Limb (tissue), 2 donors: ENCODE measurements around the gene CA12.

ENCODE experiments used
- DNase-seq, 2 donors: peaks; one replicate each; pipeline ENCODE4 v3.0.0-alpha.2; 2016; ENCODE audit errors: extremely low spot score in 2 of 2

CA12 gene

DNA sequence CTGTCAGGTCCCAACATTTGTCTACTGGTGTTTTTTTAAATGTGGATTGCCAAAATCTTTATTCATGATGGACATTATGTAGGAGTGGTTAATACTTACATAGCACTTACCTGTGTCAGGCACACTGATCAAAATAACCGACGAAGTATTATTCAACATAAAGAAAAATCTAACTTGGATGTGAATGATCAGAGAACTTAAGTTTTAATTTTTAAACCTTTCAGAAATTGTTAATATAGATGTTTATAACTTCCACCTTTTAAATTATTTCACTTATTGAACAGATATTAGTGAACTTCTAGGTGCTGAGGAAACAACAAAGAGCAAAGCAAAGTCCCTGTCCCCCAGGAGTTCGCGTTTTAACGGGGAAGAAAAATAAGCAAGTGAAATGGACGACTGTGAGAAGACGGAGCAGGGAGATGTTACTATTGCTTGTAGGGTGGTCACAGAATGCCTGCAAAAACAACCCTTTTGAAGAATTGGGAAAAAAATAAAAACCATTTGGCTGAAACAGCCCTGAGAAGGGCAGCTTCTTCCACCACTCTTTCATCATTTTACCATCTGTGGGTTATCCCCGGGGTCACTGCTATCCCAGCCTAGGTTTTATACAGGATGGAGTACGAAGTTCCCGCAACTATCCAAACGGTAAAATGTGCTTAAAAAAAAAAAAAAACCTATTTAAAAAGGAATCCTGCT, 105.2 kb downstream of the CA12 start:
- no peak for DNase-seq

DNA sequence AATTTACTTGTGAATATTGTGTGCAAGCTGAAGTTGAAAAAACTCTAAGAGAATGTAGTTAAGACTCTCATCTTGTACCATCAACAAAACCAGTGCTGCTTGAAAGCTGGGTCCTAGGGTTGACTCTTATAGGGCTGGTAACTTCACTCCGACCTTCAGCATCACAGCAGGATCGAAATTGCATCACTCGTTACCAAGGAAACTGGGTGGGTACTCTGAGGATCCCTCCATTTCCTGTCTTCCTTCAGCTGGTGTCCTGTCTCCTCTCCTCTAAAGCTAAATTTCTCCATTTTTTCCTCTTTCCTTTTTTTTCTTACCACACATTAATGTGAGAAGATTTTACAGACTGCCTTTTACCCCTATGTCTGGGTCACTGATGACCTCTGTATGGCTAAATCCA, 107.2 kb downstream of the CA12 start:
- DNase-seq: no peak
